ENCODE data around the gene ACLY. TPM values are rescaled to one million over a fixed set of nuclear protein-coding genes. Genes with fewer than 3 reads are reported as not detected.

Gene ACLY
- total RNA-seq, 1 experiment from 2014 or later: 350 TPM

GRCh38 chr17:41907185-41907556 lies 11.6 kb downstream of the ACLY start (continued):
- TF ChIP-seq HMGXB4 (CRISPR knock-in tag; IDR thresholded peaks at IDR 0.05) (no peak), NFYB (CRISPR knock-in tag; conservative IDR thresholded peaks at IDR 0.05; ENCODE audit: low read depth) (no peak), NFATC4 (CRISPR knock-in tag; IDR thresholded peaks at IDR 0.05) (no peak), ZNF263 (CRISPR knock-in tag; IDR thresholded peaks at IDR 0.05; ENCODE audit: low read depth) (no peak), ZSCAN18 (CRISPR knock-in tag; IDR thresholded peaks at IDR 0.05) (no peak), ZNF425 (CRISPR knock-in tag; conservative IDR thresholded peaks at IDR 0.05) (no peak), OVOL2 (CRISPR knock-in tag; IDR thresholded peaks at IDR 0.05; ENCODE audit: borderline replicate concordance) (no peak), PRRX2 (CRISPR knock-in tag; IDR thresholded peaks at IDR 0.05) (no peak), NR1H2 (CRISPR knock-in tag; IDR thresholded peaks at IDR 0.05) (no peak), IRF2 (CRISPR knock-in tag; IDR thresholded peaks at IDR 0.05; ENCODE audit: borderline replicate concordance, low read depth) (no peak), ZNF219 (CRISPR knock-in tag; IDR thresholded peaks at IDR 0.05; ENCODE audit: borderline replicate concordance) (no peak), ZNF396 (CRISPR knock-in tag; IDR thresholded peaks at IDR 0.05; ENCODE audit: borderline replicate concordance) (no peak), PREB (CRISPR knock-in tag; IDR thresholded peaks at IDR 0.05; ENCODE audit: borderline replicate concordance) (no peak)

GRCh38 chr17:41906465-41907184 lies 12.1 kb downstream of the ACLY start:
- no peaks in the 10 kb centered on the region for H3K9me3 Mint-ChIP-seq
- no peak overlapping the region for H3K4me3 Mint-ChIP-seq
- ChIA-PET CTCF (interaction anchor here (0.7 kb wide), 1 partner anchor 48 kb away, joined by 6 read pairs; no protein-coding TSS in a partner anchor), POLR2A (no interaction called here)
- DNase-seq (ENCODE audit: low spot score): no peak
- ATAC-seq: no peak
- H3K36me3 Mint-ChIP-seq: peaks cover 87% of the 10 kb centered on the region
- H3K27ac Mint-ChIP-seq: peak overlapping the region; percentile 57
- H3K27me3 Mint-ChIP-seq (ENCODE audit: low read depth): no peaks in the 10 kb centered on the region
- H3K4me1 Mint-ChIP-seq: no peaks in the 10 kb centered on the region
- TF ChIP-seq NFYB (CRISPR knock-in tag; conservative IDR thresholded peaks at IDR 0.05; ENCODE audit: low read depth) (no peak), ERG (CRISPR knock-in tag; IDR thresholded peaks at IDR 0.05) (no peak), CREB1 (CRISPR knock-in tag; IDR thresholded peaks at IDR 0.05) (no peak), ZBTB43 (CRISPR knock-in tag; IDR thresholded peaks at IDR 0.05) (no peak), NFE2L1 (CRISPR knock-in tag; IDR thresholded peaks at IDR 0.05) (no peak), ATF2 (CRISPR knock-in tag; IDR thresholded peaks at IDR 0.05; ENCODE audit: borderline replicate concordance, low read depth) (no peak), ESRRA (CRISPR knock-in tag; IDR thresholded peaks at IDR 0.05; ENCODE audit: borderline replicate concordance) (no peak), ZNF138 (CRISPR knock-in tag; conservative IDR thresholded peaks at IDR 0.05) (no peak), ZNF423 (CRISPR knock-in tag; IDR thresholded peaks at IDR 0.05) (no peak), KAT7 (CRISPR knock-in tag; IDR thresholded peaks at IDR 0.05; ENCODE audit: borderline replicate concordance) (no peak), NR2C2 (CRISPR knock-in tag; IDR thresholded peaks at IDR 0.05) (no peak), MAX (CRISPR knock-in tag; IDR thresholded peaks at IDR 0.05) (no peak)
